ENCODE measurements around the gene C7orf25.

- TF ChIP-seq CTCF (IDR thresholded peaks at IDR 0.05; ENCODE audit: low read depth, low read length), result no peak
- no peak for TF ChIP-seq EZH2phosphoT487 (IDR thresholded peaks at IDR 0.05; ENCODE audit: low read depth)
Observed at GRCh38 chr7:42929449-42929848, 17.6 kb upstream of the C7orf25 start.

Measured in OCI-LY3 (cell line).